Right lung (tissue), 5 donors: Measurements from ENCODE around the gene ADGRG7. TPM values are rescaled to one million over a fixed set of nuclear protein-coding genes. Genes with fewer than 3 reads are reported as not detected.

Experiments used
- DNase-seq, 2 donors: peaks; one replicate each; pipeline ENCODE4 v3.0.0-alpha.2; 2013
- polyA plus RNA-seq, 5 donors: library from polyadenylated mRNA; unstranded; fragments of 120-200 nt; gene quantifications; one replicate each; pipeline versions ENCODE4 v1.2.1 to v1.2.3, GENCODE V29; 2013; ENCODE audit warnings: inconsistent platforms in 1 of 5, low replicate concordance in 1 of 5; ENCODE audit not compliant: insufficient read length in 5 of 5, insufficient read depth in 1 of 5

Gene ADGRG7
- polyA plus RNA-seq, 5 donors = not detected

DNA sequence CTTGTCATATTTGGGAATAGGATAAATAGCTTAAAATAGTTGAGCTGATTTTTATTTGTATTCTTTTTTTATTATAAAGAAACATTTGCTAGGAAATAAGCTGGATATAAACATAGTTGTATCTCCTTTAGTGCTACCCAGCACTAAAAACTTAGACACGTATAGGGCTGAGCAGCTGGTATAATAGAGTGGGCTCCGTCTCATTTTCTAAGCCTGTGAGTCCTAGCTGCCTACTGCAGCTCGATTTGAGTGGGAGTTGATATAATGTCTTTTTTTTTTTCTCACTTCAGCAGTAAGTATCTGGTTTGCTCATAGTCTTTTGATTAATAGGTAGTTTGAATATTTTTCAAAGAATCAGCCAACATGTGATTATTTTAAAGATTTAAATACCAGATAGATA lies 134.1 kb downstream of the ADGRG7 start:
- no peak for DNase-seq

DNA sequence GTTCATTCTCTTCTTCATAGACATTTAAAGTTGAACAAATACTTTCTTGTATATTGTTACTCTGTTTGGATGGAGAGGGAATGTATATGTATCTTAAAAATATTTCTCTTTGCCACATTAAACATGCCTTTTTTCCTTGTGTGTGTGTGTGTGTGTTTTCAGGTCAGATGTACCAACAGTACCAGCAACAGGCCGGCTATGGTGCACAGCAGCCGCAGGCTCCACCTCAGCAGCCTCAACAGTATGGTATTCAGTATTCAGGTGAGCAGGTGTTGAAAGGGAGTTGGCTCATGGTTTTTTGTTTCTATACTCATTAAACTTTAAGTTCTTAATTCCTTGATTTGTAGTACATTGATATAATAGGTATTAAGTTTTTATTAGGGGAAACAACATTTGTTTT lies 135.3 kb downstream of the ADGRG7 start:
- no peak for DNase-seq

Other genes starting within 250 kb of the ADGRG7 start
- gene TOMM70, start 208.5 kb upstream of the ADGRG7 start, polyA plus RNA-seq = 10 to 100 TPM; 47.5 to 68.0 (median 61.9) TPM
- gene LNP1, start 208.1 kb upstream of the ADGRG7 start, polyA plus RNA-seq = 10 to 100 TPM in 2 of 5 donors, 1 to 10 TPM in 3; 7.6 to 13.0 (median 9.4) TPM
- 10 to 100 TPM; 39.0 to 54.8 (median 46.3) TPM for gene TMEM45A, start 117.0 kb upstream of the ADGRG7 start, polyA plus RNA-seq
- 100 to 1,000 TPM; 116 to 128 (median 123) TPM for gene TFG, start 99.9 kb downstream of the ADGRG7 start, polyA plus RNA-seq